ENCODE results near the gene MAPKAP1.

The MAPKAP1 gene

DNA sequence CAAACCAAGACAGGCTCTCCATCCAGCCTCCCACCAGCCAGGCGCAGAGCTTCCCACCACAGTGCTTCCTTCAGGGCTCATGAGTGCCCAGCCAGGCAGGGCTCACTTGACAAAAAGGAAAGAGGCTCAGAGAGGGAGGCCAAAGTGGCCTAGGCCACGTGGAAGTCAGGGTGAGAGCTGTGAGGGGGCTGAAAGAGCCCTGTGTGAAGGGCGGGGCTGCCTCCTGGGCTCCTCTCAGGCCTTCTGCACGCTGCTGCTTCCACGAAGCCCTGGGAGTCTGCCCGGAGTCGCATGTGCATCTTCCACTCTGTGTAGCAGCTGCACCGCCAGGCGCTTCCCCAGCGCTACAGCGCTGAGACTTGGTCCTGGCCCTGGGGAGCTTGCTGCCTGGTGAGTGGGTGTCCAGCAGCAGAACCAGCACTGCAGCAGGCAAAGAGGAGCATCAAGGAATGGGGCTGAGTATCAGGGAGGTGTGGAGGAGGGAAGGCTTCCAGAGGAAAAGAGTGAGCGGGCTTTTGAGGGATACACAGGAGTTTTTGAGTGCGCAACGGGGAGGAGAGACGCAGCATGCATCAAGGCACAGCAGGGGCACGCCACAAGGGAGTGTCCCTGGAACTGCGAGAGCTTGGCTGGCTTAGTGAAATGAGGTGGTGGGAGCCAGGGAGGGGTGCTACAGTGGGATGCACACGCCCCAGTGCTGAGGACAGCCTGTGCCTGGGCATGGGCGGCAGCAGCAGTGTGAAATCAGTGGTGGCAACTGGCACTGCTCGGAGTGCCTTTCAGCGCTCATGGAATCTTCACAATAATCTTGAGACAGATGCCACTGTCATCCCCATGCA lies 267.4 kb downstream of the MAPKAP1 start:
- no peaks in the 10 kb centered on the region for H3K27me3 ChIP-seq (ENCODE audit: control insufficient read depth in 1 of 2, insufficient read depth in 2 of 2, low read length in 2 of 2)
- H3K9me3 ChIP-seq (ENCODE audit: control insufficient read depth in 2 of 2, low read length in 2 of 2), result no peaks in the 10 kb centered on the region
- no peak overlapping the region for H3K9ac ChIP-seq (ENCODE audit: low read length in 2 of 2)
- H3K4me3 ChIP-seq (ENCODE audit: low read length in 2 of 2), result no peak overlapping the region
- H3K27ac ChIP-seq (ENCODE audit: low read length), result no peak overlapping the region
- no peaks in the 10 kb centered on the region for H3K4me1 ChIP-seq (ENCODE audit: control insufficient read depth, insufficient read depth, low read length)
- H3K36me3 ChIP-seq (ENCODE audit: control insufficient read depth in 2 of 2, insufficient read depth in 2 of 2, low read length in 2 of 2), result peaks cover 13 to 14% of the 10 kb centered on the region in 2 donors

DNA sequence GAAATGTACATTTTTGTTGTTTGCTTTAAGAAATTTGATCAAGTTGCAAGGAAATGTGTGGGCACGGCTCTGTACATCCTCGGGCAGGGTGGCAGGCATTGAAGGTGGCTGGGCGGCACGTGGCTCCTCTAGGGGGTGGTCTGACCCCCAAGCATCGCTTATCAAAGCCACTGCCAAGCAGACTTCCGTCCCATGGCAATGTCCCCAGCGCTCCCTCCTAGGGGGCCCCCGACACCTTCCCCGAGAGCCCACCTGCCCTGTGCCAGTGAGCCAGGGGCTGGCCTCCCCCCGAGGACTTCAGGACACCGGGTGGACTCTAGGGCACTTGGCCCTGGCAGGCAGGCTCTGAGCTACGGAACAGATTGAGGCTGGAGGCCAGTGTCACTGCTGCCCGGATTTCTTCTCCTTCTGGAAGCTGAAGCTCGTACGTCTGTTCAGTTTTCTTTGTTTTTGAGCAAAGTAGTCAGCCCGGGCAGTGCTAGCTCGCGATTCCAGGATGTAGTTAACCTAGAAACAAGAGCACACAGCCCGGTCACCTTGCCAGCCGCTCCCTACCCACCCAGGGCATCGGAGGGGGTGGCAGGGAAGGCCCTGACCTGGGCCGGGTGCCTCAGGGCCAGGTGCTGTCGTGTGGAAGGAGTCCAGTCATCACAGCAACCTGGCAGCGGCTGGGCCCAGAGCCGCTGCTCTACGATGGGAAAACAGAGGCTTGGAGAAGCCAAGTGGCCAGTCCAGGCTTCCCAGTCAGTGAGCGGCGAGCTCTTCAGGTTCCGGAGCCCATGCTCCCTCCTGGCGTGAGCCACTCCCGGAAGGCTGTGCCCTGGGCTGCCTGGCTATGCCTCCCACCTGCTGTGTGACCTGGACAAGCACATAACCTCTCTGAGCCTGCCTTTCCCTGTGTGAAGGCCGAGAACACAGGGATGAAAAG lies 268.2 kb downstream of the MAPKAP1 start:
- Histone ChIP-seq H3K36me3 (ENCODE audit: control insufficient read depth in 2 of 2, insufficient read depth in 2 of 2, low read length in 2 of 2) (peaks cover 11 to 13% of the 10 kb centered on the region in 2 donors), H3K9me3 (ENCODE audit: control insufficient read depth in 2 of 2, low read length in 2 of 2) (no peaks in the 10 kb centered on the region), H3K27ac (ENCODE audit: low read length) (no peak overlapping the region), H3K9ac (ENCODE audit: low read length in 2 of 2) (no peak overlapping the region), H3K4me3 (ENCODE audit: low read length in 2 of 2) (no peak overlapping the region), H3K27me3 (ENCODE audit: control insufficient read depth in 1 of 2, insufficient read depth in 2 of 2, low read length in 2 of 2) (no peaks in the 10 kb centered on the region), H3K4me1 (ENCODE audit: control insufficient read depth, insufficient read depth, low read length) (no peaks in the 10 kb centered on the region)

DNA sequence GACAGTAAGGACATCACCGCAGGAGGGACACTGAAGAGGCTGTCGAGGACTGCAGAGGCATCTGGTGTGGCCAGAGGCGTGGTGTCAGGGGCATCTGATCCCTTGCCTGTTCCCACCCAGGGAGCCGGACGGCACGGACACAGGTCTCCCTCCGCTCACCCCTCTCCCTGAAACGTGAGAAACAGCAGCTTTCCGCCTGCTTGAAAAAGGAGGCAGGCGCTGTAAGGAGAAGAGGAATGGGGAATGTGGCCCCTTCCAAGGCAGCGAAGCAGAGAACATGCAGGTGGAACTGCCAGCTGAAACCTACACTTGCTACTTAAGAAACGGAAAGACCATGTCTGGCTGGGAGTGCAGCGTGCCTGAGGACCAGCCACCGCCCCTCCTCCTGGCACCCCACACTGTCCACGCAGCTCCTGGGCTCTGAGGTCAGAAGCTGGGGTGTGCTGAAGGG lies 269.2 kb downstream of the MAPKAP1 start:
- Histone ChIP-seq H3K27ac (ENCODE audit: low read length) (no peak overlapping the region), H3K4me1 (ENCODE audit: control insufficient read depth, insufficient read depth, low read length) (no peaks in the 10 kb centered on the region), H3K36me3 (ENCODE audit: control insufficient read depth in 2 of 2, insufficient read depth in 2 of 2, low read length in 2 of 2) (peaks cover 10 to 11% of the 10 kb centered on the region in 2 donors), H3K9me3 (ENCODE audit: control insufficient read depth in 2 of 2, low read length in 2 of 2) (no peaks in the 10 kb centered on the region), H3K27me3 (ENCODE audit: control insufficient read depth in 1 of 2, insufficient read depth in 2 of 2, low read length in 2 of 2) (no peaks in the 10 kb centered on the region), H3K9ac (ENCODE audit: low read length in 2 of 2) (no peak overlapping the region), H3K4me3 (ENCODE audit: low read length in 2 of 2) (no peak overlapping the region)

DNA sequence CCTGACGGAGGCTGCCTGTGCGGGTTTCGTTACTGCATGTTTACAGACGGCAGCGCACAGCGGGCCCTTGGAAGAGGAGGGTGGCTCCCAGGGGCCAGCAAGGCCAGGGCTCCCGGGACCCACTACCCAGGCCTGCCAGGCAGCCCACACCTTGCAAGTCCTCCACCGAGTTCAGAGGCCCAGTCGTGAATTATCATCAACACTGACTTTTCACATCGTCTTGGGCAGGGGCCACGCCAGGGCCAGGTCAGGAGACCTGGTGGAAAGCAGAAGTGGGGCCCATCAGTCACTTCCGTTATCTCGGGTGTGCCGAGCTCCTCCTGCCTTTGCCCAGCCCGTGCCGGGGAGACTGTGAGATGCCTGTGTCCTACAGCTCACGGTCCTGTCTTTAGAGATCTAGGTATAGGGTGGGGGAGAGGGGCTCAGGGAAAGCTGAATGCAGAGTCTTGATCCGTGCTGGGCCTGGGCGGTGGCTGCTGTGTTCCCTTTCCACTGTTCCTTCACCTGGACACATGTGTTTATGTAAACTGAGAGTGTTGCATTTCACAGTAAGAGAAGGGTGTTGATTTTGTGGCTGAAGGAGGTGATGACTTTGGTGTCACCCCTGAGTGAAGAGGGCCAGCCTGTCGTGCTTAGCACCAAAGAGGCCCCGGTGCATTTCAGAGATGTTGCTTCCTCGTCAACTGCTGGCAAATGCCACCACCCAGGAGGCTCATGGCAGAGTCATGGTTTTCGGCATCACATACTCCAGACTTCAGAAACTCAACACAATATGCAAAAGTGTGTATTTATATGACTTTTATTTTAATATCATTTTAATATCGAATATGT lies 270.2 kb downstream of the MAPKAP1 start:
- Histone ChIP-seq H3K27ac (ENCODE audit: low read length) (no peak overlapping the region), H3K36me3 (ENCODE audit: control insufficient read depth in 2 of 2, insufficient read depth in 2 of 2, low read length in 2 of 2) (peaks cover 10 to 11% of the 10 kb centered on the region in 2 donors), H3K9ac (ENCODE audit: low read length in 2 of 2) (no peak overlapping the region), H3K4me3 (ENCODE audit: low read length in 2 of 2) (no peak overlapping the region), H3K27me3 (ENCODE audit: control insufficient read depth in 1 of 2, insufficient read depth in 2 of 2, low read length in 2 of 2) (no peaks in the 10 kb centered on the region), H3K9me3 (ENCODE audit: control insufficient read depth in 2 of 2, low read length in 2 of 2) (no peaks in the 10 kb centered on the region), H3K4me1 (ENCODE audit: control insufficient read depth, insufficient read depth, low read length) (no peaks in the 10 kb centered on the region)

DNA sequence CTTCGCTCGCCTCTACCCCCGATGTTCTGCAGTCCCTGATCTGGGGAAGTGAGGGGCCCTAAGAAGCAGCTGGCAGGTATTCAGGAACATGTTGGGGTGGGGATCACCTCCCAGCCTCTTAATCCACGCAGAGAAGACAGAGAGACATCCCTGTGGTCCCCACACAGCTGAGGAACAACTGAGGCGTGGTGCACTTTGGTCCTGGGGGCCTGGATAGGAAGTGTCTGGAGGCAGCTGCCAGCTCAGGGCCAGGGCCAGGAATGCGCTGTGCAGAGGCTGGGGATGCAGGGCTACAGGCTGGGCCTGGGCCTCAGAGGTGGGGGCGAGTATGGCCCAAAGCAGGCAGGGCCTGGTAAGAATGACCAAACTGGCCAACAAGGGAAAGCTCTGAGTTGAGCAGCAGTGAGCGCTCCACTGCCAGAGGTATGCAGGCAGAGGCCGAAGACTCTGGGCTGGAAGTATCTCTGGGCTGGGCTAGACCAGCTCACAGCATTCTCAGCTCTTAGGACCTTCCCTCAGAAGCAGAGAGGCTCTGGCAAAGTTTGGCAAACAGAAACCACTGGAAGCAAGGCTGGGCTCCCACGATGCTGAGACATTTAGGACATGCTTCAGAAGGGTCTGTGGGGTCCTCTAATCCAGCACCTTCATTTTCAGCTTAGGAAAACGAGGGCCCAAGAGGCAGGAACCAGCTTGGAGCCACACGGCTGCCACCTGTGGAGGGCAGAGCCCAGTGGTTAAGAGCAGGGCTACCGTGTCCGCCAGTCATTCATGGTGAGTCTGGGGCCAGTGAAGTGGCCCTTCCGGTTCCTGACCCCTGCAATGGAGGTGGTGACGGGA lies 271.0 kb downstream of the MAPKAP1 start:
- Histone ChIP-seq H3K9ac (ENCODE audit: low read length in 2 of 2) (no peak overlapping the region), H3K27ac (ENCODE audit: low read length) (no peak overlapping the region), H3K4me3 (ENCODE audit: low read length in 2 of 2) (no peak overlapping the region), H3K4me1 (ENCODE audit: control insufficient read depth, insufficient read depth, low read length) (no peaks in the 10 kb centered on the region), H3K9me3 (ENCODE audit: control insufficient read depth in 2 of 2, low read length in 2 of 2) (no peaks in the 10 kb centered on the region), H3K36me3 (ENCODE audit: control insufficient read depth in 2 of 2, insufficient read depth in 2 of 2, low read length in 2 of 2) (peaks cover 10 to 11% of the 10 kb centered on the region in 2 donors), H3K27me3 (ENCODE audit: control insufficient read depth in 1 of 2, insufficient read depth in 2 of 2, low read length in 2 of 2) (no peaks in the 10 kb centered on the region)

DNA sequence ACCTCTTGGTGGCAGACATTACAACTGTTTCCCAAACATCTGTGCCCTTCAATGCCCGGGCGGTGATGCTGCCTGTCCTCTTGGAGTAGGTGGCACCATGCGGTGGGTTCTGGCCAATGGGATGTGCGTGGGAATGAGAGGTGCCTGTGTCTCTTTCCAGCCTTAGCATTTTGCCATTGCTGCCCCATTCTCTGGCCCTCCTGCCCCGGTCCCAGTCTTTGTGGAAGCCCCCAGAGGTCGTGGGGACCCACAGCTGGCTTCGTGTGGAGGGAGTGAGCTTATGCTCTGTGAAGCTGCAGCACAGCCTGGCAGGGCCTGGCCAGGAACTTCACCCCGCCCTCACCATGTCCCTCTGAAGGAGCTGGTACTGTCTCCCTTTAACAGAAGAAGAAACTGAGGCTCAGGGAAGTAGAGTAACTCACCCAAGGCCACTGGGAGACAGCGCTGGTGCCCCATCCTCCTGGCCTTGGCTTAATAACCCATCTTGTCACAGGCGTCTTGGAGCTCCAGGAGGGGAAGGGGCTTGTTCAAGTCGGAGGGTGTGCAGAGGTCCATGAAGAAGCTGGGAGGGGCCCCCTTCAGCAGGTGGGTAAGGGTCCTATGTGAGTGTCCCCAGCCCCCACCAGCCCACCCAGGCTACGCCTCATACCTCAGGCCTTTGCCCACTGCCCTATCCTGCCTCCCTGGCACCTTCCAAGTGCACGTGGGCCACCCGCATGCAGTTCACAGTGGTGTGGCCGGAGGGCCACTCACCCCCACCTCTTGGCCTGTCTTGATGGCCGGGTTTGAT lies 271.8 kb downstream of the MAPKAP1 start:
- Histone ChIP-seq H3K9ac (ENCODE audit: low read length in 2 of 2) (no peak overlapping the region), H3K4me1 (ENCODE audit: control insufficient read depth, insufficient read depth, low read length) (no peaks in the 10 kb centered on the region), H3K4me3 (ENCODE audit: low read length in 2 of 2) (no peak overlapping the region)

DNA sequence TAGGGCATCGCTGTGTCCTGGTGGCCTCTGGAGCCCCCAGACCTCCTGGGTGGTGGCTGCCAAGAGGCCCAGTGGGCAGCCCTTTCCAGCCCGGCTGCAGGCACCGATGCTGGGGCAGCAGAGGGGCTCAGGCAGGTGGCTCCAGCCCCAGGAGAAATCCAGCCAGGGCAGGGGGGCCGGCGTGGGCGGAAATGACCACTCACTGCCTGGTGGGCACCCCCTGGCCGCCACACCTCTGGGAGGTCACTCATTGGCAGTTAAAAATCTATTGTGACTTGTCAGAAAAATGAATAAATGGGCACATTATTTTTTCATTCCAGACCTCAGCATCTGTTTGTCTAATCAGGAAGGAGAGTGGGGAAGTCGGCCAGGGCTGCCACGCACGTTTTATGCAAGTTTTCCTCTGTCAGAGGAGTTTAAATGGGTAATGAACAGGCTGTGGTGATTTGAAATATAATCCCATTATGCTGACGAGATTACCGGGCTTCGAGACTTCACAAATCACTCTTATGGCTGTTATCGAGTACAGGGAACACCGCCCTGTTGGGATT lies 273.5 kb downstream of the MAPKAP1 start:
- no peak overlapping the region for H3K4me3 ChIP-seq (ENCODE audit: low read length in 2 of 2)
- peaks cover under 1 to 5% of the 10 kb centered on the region in 2 donors for H3K36me3 ChIP-seq (ENCODE audit: control insufficient read depth in 2 of 2, insufficient read depth in 2 of 2, low read length in 2 of 2)

More for the DNA sequence above, 271.8 kb downstream of the MAPKAP1 start:
- Histone ChIP-seq H3K9me3 (ENCODE audit: control insufficient read depth in 2 of 2, low read length in 2 of 2) (no peaks in the 10 kb centered on the region), H3K27ac (ENCODE audit: low read length) (no peak overlapping the region), H3K36me3 (ENCODE audit: control insufficient read depth in 2 of 2, insufficient read depth in 2 of 2, low read length in 2 of 2) (peaks cover 10 to 11% of the 10 kb centered on the region in 2 donors), H3K27me3 (ENCODE audit: control insufficient read depth in 1 of 2, insufficient read depth in 2 of 2, low read length in 2 of 2) (no peaks in the 10 kb centered on the region)

DNA sequence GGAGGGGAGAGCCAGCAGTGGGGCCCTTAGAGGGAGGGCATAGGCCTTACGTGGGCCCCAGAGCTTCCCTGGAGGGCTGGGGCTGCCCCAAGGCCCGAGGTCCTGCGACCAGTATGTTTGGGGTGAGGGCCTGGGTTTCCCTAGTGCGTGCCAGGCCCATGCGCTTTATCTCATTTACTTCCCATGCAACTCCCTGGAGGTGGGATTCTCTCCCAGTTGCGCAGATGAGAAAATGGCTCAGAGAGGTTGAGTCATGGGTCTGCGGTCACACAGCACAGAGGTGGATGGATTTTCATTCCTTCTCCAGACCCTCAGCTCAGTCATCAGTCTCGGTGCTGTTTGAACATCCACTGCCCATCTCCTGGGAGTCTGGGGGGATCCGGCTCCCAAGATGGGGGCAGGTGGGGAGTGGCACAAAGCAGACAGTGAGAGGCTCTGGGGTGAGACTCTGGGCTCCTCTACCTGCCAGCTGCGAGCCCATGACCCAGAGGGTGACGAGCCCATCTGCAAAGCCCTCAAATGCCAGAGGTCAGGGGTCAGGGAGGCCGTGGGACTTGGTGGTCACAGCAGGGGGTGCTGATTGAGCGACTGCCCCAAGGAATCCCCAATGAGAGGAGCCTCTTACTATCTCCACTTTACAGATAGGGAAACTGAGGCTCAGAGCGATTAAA lies 274.2 kb downstream of the MAPKAP1 start:
- H3K4me3 ChIP-seq (ENCODE audit: low read length in 2 of 2), result no peak overlapping the region
- H3K27ac ChIP-seq (ENCODE audit: low read length), result no peak overlapping the region
- peaks cover 0 to 5% of the 10 kb centered on the region in 2 donors for H3K36me3 ChIP-seq (ENCODE audit: control insufficient read depth in 2 of 2, insufficient read depth in 2 of 2, low read length in 2 of 2)
- H3K9me3 ChIP-seq (ENCODE audit: control insufficient read depth in 2 of 2, low read length in 2 of 2), result no peaks in the 10 kb centered on the region
- H3K9ac ChIP-seq (ENCODE audit: low read length in 2 of 2), result no peak overlapping the region
- no peaks in the 10 kb centered on the region for H3K4me1 ChIP-seq (ENCODE audit: control insufficient read depth, insufficient read depth, low read length)
- H3K27me3 ChIP-seq (ENCODE audit: control insufficient read depth in 1 of 2, insufficient read depth in 2 of 2, low read length in 2 of 2), result no peaks in the 10 kb centered on the region

More for the DNA sequence above, 273.5 kb downstream of the MAPKAP1 start:
- no peaks in the 10 kb centered on the region for H3K9me3 ChIP-seq (ENCODE audit: control insufficient read depth in 2 of 2, low read length in 2 of 2)
- H3K4me1 ChIP-seq (ENCODE audit: control insufficient read depth, insufficient read depth, low read length), result no peaks in the 10 kb centered on the region
- no peak overlapping the region for H3K27ac ChIP-seq (ENCODE audit: low read length)
- H3K9ac ChIP-seq (ENCODE audit: low read length in 2 of 2), result no peak overlapping the region
- H3K27me3 ChIP-seq (ENCODE audit: control insufficient read depth in 1 of 2, insufficient read depth in 2 of 2, low read length in 2 of 2), result no peaks in the 10 kb centered on the region
